ENCODE results near the gene ZNF442.
"Not testable (repeated sequence)": the region's sequence is repeated elsewhere in the genome, so short reads cannot be mapped to it uniquely, and the experiment has no call there.

- TF ChIP-seq, protein P1, sequence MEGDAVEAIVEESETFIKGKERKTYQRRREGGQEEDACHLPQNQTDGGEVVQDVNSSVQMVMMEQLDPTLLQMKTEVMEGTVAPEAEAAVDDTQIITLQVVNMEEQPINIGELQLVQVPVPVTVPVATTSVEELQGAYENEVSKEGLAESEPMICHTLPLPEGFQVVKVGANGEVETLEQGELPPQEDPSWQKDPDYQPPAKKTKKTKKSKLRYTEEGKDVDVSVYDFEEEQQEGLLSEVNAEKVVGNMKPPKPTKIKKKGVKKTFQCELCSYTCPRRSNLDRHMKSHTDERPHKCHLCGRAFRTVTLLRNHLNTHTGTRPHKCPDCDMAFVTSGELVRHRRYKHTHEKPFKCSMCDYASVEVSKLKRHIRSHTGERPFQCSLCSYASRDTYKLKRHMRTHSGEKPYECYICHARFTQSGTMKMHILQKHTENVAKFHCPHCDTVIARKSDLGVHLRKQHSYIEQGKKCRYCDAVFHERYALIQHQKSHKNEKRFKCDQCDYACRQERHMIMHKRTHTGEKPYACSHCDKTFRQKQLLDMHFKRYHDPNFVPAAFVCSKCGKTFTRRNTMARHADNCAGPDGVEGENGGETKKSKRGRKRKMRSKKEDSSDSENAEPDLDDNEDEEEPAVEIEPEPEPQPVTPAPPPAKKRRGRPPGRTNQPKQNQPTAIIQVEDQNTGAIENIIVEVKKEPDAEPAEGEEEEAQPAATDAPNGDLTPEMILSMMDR (IDR thresholded peaks at IDR 0.05): not testable (repeated sequence)
- not testable (repeated sequence) for TF ChIP-seq POLR2AphosphoS5, POLR2A (IDR thresholded peaks at IDR 0.05)
These were observed 20.9 kb upstream of the ZNF442 start for GRCh38 chr19:12386365-12386764.
